Activated CD8-positive, alpha-beta memory T cell treated with anti-CD3 and anti-CD28 coated beads, Interleukin-2, amount 10 ng/mL, durations not matched to agents 7 days and 5 days (primary cell): ENCODE results near the gene PRUNE2. TPM values are rescaled to one million over a fixed set of nuclear protein-coding genes. Genes with fewer than 3 reads are reported as not detected.
A peak's percentile ranks its signal among the peaks of the same experiment; 100 is the strongest.

Experiments
- ATAC-seq: fragments of 150-1000 bp; cut with Tn5 transposase; one replicate; pipeline ENCODE4 v1.10.0; 2021; ENCODE audit warnings: moderate library complexity
- CTCF ChIA-PET: fragments of 350-600 bp; sonication (Branson Sonifier 250); formaldehyde crosslinking; loops from one replicate; lab custom pipeline; 2021; ENCODE audit warnings: antibody characterized with exemption; lab: Charles Lee
- DNase-seq: peaks from one replicate; pipeline ENCODE4 v3.0.0-alpha.2; 2020
- H3K27ac Mint-ChIP-seq: one replicate; pipeline ENCODE4 v1.8.0; 2021; ENCODE audit warnings: mild to moderate bottlenecking, mixed read lengths
- H3K27me3 Mint-ChIP-seq: one replicate; pipeline ENCODE4 v1.8.0; 2021; ENCODE audit warnings: mixed read lengths
- H3K36me3 Mint-ChIP-seq: one replicate; pipeline ENCODE4 v1.8.0; 2021; ENCODE audit warnings: mild to moderate bottlenecking, mixed read lengths
- H3K4me1 Mint-ChIP-seq: one replicate; pipeline ENCODE4 v1.8.0; 2021; ENCODE audit warnings: mixed read lengths
- H3K4me3 Mint-ChIP-seq: one replicate; pipeline ENCODE4 v1.8.0; 2021; ENCODE audit warnings: mild to moderate bottlenecking, moderate library complexity, mixed read lengths
- H3K9me3 Mint-ChIP-seq: one replicate; pipeline ENCODE4 v1.8.0; 2022; ENCODE audit warnings: low read depth, mixed read lengths
- total RNA-seq, 2 experiments: library from RNA; stranded (reverse); gene quantifications; one replicate each; pipeline ENCODE4 v1.2.3, GENCODE V29; 2021

PRUNE2 gene
- total RNA-seq, 2 experiments from 2014 or later, result 0.40 to 1.3 TPM

DNA sequence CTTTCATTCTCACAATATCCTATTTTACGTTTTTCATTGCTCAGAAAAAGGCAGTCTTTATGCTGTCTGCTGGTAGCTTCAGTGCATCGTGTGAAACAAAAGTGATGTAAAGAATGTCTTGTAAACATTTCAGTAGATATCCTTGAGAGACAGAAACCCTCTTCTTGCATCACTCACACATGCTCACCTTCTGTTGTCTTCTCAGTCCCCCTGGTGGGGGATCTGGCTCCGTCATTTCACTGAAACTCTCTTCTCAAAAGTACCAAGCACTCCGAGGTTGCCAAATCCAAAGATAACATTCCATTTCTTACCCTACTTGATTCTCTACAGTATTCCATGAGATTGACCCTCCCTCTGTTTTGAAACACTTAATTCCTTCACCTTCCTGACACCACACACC lies 187.7 kb downstream of the PRUNE2 start:
- no peak for DNase-seq
- Mint-ChIP-seq H3K36me3 (no peaks in the 10 kb centered on the region), H3K27me3 (peaks cover 33% of the 10 kb centered on the region), H3K9me3 (no peaks in the 10 kb centered on the region), H3K4me1 (no peaks in the 10 kb centered on the region), H3K27ac (no peak overlapping the region), H3K4me3 (no peak overlapping the region)
- CTCF ChIA-PET, result no interaction called here
- no peak for ATAC-seq

DNA sequence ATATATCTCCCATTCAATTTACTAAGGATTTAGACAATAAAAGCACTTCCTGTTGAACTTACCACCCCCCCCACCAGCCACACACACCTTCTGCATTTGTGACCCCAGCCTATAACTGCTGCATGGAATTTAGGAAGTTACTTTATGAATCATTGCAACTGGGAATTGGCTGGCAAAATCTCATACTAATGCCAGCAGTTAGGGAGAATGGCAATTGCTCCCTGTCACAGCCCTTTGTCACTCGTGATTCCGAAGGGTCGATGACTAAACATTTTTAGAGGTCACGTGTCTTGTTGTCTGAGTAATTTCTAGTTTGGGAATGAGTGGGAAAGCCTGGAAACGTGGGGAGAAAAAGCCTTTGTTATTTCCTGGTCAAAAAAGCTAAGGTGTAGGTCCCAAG lies 188.3 kb downstream of the PRUNE2 start:
- ATAC-seq, result no peak
- peaks cover 33% of the 10 kb centered on the region for H3K27me3 Mint-ChIP-seq
- no peak for DNase-seq
- no peak overlapping the region for H3K4me3 Mint-ChIP-seq
- H3K27ac Mint-ChIP-seq, result no peak overlapping the region
- no peaks in the 10 kb centered on the region for H3K36me3 Mint-ChIP-seq
- no peaks in the 10 kb centered on the region for H3K9me3 Mint-ChIP-seq
- no peaks in the 10 kb centered on the region for H3K4me1 Mint-ChIP-seq
- CTCF ChIA-PET, result no interaction called here

GRCh38 chr9:76717176-76717575 lies 188.7 kb downstream of the PRUNE2 start:
- no peaks in the 10 kb centered on the region for H3K9me3 Mint-ChIP-seq
- ATAC-seq, result no peak
- no peak overlapping the region for H3K27ac Mint-ChIP-seq
- DNase-seq, result no peak
- H3K36me3 Mint-ChIP-seq, result no peaks in the 10 kb centered on the region
- H3K4me3 Mint-ChIP-seq, result no peak overlapping the region
- H3K27me3 Mint-ChIP-seq, result peaks cover 33% of the 10 kb centered on the region
- no peaks in the 10 kb centered on the region for H3K4me1 Mint-ChIP-seq
- CTCF ChIA-PET, result no interaction called here

DNA sequence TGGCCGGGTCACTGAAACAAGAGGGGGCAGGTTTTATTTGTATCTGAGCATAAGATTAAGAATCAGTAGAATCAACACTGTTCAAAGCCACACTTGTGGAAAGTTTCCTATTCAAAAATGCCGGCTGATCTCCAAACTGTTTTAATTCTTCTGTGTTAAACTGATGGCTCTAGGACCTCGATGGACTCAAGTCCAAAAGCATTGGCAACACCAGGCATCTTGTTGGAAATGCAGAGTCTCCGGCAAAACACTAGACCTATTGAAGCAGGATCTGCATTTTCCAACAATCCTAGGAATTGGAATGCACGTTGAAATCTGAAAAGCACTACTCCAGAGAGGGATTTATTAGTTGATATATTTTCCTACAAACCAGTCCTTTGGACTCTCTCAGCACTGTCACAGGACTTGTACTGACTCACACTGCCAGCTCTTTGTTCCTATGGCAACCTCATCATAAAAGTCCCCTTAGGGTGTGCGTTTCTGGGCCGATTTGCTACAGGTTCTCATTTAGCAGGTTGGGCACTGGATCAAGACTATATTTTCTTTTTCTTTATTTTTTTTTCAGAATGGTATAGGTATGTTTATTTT lies 189.7 kb downstream of the PRUNE2 start:
- H3K9me3 Mint-ChIP-seq, result no peaks in the 10 kb centered on the region
- H3K4me1 Mint-ChIP-seq, result no peaks in the 10 kb centered on the region
- CTCF ChIA-PET, result no interaction called here
- ATAC-seq (no peak), DNase-seq (no peak)
- no peak overlapping the region for H3K27ac Mint-ChIP-seq
- H3K4me3 Mint-ChIP-seq, result no peak overlapping the region
- H3K36me3 Mint-ChIP-seq, result no peaks in the 10 kb centered on the region
- H3K27me3 Mint-ChIP-seq, result peaks cover 35% of the 10 kb centered on the region

DNA sequence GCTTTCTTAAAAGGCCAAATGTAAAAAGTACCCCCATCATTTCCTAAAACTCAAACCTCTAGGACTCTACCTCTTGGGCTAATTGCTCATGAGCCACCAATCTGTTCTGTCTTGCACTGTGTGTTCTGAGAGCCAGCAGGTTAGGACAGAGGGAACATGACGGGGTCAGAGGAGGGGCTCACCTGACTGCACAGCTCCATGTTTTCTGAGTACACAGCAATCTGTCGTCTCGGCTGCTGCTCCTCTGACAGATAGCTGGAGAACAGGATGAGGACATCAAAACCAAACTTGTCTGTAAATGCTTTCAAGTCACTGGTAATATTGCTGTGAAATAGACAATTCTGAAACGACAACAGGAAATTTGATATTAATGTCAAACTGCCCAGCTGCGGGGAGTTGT lies 192.5 kb downstream of the PRUNE2 start:
- CTCF ChIA-PET, result no interaction called here
- Mint-ChIP-seq H3K27me3 (peaks cover 46% of the 10 kb centered on the region), H3K9me3 (no peaks in the 10 kb centered on the region), H3K27ac (no peak overlapping the region), H3K4me3 (no peak overlapping the region), H3K36me3 (no peaks in the 10 kb centered on the region), H3K4me1 (peaks cover under 1% of the 10 kb centered on the region)
- DNase-seq (no peak), ATAC-seq (no peak)

DNA sequence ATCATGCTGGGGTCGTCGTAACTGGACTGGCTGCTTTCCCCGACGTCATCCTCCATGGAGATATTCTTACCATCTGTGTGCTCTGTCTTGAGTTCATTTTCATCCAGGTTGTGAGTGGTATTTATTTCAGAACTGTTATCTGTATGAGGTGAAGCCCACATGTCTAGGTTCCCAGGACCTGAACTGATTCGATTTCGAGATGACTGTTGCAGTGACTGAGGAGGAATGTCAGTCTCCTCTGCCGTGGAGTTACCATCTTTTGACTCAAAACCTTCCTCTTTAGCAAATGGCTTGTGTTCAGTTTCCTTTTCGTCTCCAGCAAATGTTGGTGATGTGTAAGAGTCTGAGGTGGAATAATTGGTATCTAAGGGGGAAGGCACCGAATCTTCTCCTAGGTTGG lies 196.9 kb downstream of the PRUNE2 start:
- H3K4me3 Mint-ChIP-seq, result no peak overlapping the region
- CTCF ChIA-PET, result no interaction called here
- no peak for DNase-seq
- H3K4me1 Mint-ChIP-seq, result peaks cover 14% of the 10 kb centered on the region
- no peak for ATAC-seq
- H3K27me3 Mint-ChIP-seq, result peaks cover 58% of the 10 kb centered on the region
- no peaks in the 10 kb centered on the region for H3K9me3 Mint-ChIP-seq
- H3K36me3 Mint-ChIP-seq, result no peaks in the 10 kb centered on the region
- no peak overlapping the region for H3K27ac Mint-ChIP-seq

- Mint-ChIP-seq H3K9me3 (no peaks in the 10 kb centered on the region), H3K27ac (no peak overlapping the region), H3K36me3 (no peaks in the 10 kb centered on the region), H3K4me3 (no peak overlapping the region), H3K27me3 (peaks cover 53% of the 10 kb centered on the region), H3K4me1 (peaks cover 14% of the 10 kb centered on the region)
- CTCF ChIA-PET, result interaction anchor here (0.7 kb wide), 1 partner anchor 314 kb away, joined by 3 read pairs; no protein-coding TSS in a partner anchor
- DNase-seq, result no peak
- no peak for ATAC-seq
Observed at GRCh38 chr9:76707510-76707909, 198.4 kb downstream of the PRUNE2 start.

GRCh38 chr9:76704593-76705204 lies 201.2 kb downstream of the PRUNE2 start:
- no peak overlapping the region for H3K27ac Mint-ChIP-seq
- peaks cover 62% of the 10 kb centered on the region for H3K27me3 Mint-ChIP-seq
- no peaks in the 10 kb centered on the region for H3K9me3 Mint-ChIP-seq
- DNase-seq, result no peak
- H3K4me3 Mint-ChIP-seq, result peak overlapping the region; percentile 5
- ATAC-seq, result no peak
- H3K36me3 Mint-ChIP-seq, result no peaks in the 10 kb centered on the region
- CTCF ChIA-PET, result interaction anchor here (0.7 to 3.9 kb wide), 14 partner anchors 9 to 313 kb away, joined by 3 to 44 read pairs (median 6); partner anchors contain the start of gene RFK
- peaks cover 14% of the 10 kb centered on the region for H3K4me1 Mint-ChIP-seq

DNA sequence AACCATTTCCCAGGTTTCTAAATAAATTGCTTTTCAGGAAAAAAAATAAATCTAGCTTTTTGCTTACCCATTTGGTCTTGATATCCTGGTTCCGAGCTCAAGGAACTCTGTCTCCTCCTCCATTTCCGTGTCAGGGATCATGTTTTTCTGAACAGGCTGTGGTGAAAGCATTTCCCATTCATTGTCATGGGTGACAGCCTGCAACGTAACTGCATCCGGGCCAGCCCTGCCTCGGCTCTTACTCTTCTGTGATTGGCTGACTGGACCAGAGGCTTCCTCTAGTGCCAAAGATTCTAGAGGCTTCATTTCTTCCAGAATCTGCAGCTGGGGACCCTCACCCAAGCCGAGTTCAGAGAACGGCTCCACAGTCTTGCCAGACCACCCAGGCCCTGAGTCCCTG lies 202.6 kb downstream of the PRUNE2 start:
- peaks cover 13% of the 10 kb centered on the region for H3K4me1 Mint-ChIP-seq
- H3K9me3 Mint-ChIP-seq, result no peaks in the 10 kb centered on the region
- H3K36me3 Mint-ChIP-seq, result no peaks in the 10 kb centered on the region
- ATAC-seq (no peak), DNase-seq (no peak)
- no peak overlapping the region for H3K27ac Mint-ChIP-seq
- no peak overlapping the region for H3K4me3 Mint-ChIP-seq
- CTCF ChIA-PET, result interaction anchor here (1.3 to 3.9 kb wide), 12 partner anchors 10 to 312 kb away, joined by 3 to 44 read pairs (median 8); partner anchors contain the start of gene RFK
- H3K27me3 Mint-ChIP-seq, result peaks cover 55% of the 10 kb centered on the region

DNA sequence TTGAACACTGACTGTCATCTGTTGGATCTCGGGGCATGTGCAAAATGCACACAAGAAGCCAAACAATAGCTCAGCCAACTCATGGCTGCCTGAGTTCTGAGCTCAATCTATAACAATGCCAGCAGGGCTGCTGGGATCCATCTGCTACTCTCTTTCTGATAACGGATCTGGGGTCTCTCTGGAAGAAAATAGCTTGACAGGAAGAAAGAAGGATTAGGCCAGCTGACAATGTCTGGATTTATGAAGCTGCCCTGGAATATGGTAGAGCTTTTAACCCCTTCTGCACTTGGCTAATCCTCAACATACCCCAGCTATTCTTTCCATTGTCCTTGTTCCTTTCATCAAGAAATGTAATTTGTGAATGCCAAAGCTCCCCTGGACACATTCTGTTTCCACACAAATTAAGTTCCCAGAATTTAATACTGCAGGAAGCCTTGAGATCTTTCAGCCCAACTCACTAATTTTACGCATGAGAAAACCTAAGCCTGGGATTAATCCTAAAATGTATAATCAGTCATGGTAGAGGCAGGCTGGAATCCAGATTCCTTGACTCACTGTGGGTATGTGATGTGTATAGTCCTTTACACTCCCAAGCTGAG lies 204.4 kb downstream of the PRUNE2 start:
- CTCF ChIA-PET, result interaction anchor here (0.9 to 2.1 kb wide), 3 partner anchors 9 to 308 kb away, joined by 3 to 7 read pairs (median 3); partner anchors contain the start of gene RFK
- ATAC-seq (no peak), DNase-seq (no peak)
- Mint-ChIP-seq H3K4me1 (peaks cover 8% of the 10 kb centered on the region), H3K4me3 (no peak overlapping the region), H3K27me3 (peaks cover 42% of the 10 kb centered on the region), H3K9me3 (no peaks in the 10 kb centered on the region), H3K36me3 (no peaks in the 10 kb centered on the region), H3K27ac (no peak overlapping the region)

GRCh38 chr9:76700916-76701315 lies 205.0 kb downstream of the PRUNE2 start:
- H3K27me3 Mint-ChIP-seq, result peaks cover 41% of the 10 kb centered on the region
- peaks cover 8% of the 10 kb centered on the region for H3K4me1 Mint-ChIP-seq
- H3K27ac Mint-ChIP-seq, result no peak overlapping the region
- CTCF ChIA-PET, result interaction anchor here (1.3 to 1.5 kb wide), 3 partner anchors 8 to 36 kb away, joined by 3 read pairs; no protein-coding TSS in a partner anchor
- no peaks in the 10 kb centered on the region for H3K36me3 Mint-ChIP-seq
- ATAC-seq (no peak), DNase-seq (no peak)
- H3K4me3 Mint-ChIP-seq, result no peak overlapping the region
- no peaks in the 10 kb centered on the region for H3K9me3 Mint-ChIP-seq

DNA sequence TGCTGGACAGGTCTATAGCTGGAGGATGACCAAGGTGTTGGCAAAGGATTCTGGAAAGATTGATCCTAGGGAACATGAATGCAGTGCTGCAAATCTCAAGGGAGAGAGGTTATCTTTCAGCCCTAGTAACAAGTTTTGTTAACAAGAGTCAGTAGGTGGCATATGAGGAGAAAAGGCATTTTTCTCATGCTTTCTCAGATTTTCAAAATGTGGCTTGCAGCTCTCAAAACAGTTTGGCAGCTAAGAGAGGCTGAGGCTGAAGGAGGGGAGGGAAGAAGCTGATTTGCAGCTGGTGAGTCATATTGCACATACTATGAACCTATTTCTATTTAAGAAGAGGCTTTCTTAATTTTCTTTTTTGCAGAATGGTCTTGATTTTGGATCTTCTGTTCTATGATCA lies 205.9 kb downstream of the PRUNE2 start:
- no peaks in the 10 kb centered on the region for H3K9me3 Mint-ChIP-seq
- H3K27me3 Mint-ChIP-seq, result peaks cover 44% of the 10 kb centered on the region
- no peak overlapping the region for H3K27ac Mint-ChIP-seq
- no peak for ATAC-seq
- CTCF ChIA-PET, result interaction anchor here (1.0 to 1.5 kb wide), 4 partner anchors 10 to 261 kb away, joined by 3 to 4 read pairs (median 3); no protein-coding TSS in a partner anchor
- no peaks in the 10 kb centered on the region for H3K36me3 Mint-ChIP-seq
- no peak for DNase-seq
- H3K4me3 Mint-ChIP-seq, result no peak overlapping the region
- H3K4me1 Mint-ChIP-seq, result peaks cover 6% of the 10 kb centered on the region

- no peaks in the 10 kb centered on the region for H3K36me3 Mint-ChIP-seq
- H3K27ac Mint-ChIP-seq, result no peak overlapping the region
- peaks cover 42% of the 10 kb centered on the region for H3K27me3 Mint-ChIP-seq
- ATAC-seq (no peak), DNase-seq (no peak)
- H3K4me1 Mint-ChIP-seq, result no peaks in the 10 kb centered on the region
- H3K4me3 Mint-ChIP-seq, result no peak overlapping the region
- CTCF ChIA-PET, result interaction anchor here (0.6 kb wide), 1 partner anchor 378 kb away, joined by 3 read pairs; no protein-coding TSS in a partner anchor
- no peaks in the 10 kb centered on the region for H3K9me3 Mint-ChIP-seq
Observed at GRCh38 chr9:76697554-76697953, 208.4 kb downstream of the PRUNE2 start.
